ENCODE results near the gene TRAF1. TPM values are rescaled to one million over a fixed set of nuclear protein-coding genes. Genes with fewer than 3 reads are reported as not detected.

TRAF1 gene
- total RNA-seq, 1 experiment from 2014 or later = 1.7 TPM

DNA sequence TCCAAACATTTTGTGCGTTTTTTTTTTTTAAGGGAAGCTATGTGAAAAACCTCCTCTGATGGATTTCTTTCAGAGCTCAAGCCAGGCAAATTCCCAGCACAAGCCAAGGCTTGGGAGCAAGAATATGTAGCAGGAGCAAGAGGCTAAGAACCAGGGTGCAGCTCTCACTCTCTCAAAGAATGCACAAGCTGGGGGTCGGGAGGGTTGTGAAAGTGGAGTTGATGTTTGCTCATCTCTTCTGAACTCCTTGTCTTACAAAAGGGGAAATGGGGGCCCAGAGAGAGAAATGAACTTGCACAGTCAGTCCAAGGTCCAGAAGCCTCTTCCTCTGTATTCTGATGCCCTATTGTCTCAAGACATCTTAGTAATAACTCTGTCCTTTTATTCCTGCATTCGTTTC, 7.7 kb upstream of the TRAF1 start:
- TF ChIP-seq, protein P1, sequence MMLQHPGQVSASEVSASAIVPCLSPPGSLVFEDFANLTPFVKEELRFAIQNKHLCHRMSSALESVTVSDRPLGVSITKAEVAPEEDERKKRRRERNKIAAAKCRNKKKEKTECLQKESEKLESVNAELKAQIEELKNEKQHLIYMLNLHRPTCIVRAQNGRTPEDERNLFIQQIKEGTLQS (IDR thresholded peaks at IDR 0.05) = no peak
- TF ChIP-seq ZNF274 (IDR thresholded peaks at IDR 0.05; ENCODE audit: low read depth, low read length) (no peak), ELF1 (IDR thresholded peaks at IDR 0.05; ENCODE audit: borderline replicate concordance, low read depth) (no peak), RAD21 (IDR thresholded peaks at IDR 0.05; ENCODE audit: low read depth) (no peak)
- TF ChIP-seq, protein P2, sequence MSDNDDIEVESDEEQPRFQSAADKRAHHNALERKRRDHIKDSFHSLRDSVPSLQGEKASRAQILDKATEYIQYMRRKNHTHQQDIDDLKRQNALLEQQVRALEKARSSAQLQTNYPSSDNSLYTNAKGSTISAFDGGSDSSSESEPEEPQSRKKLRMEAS (IDR thresholded peaks at IDR 0.05) = no peak
- DNase-seq (ENCODE audit: low read depth, low spot score) = no peak
- Histone ChIP-seq H3K27me3 (ENCODE audit: insufficient read depth, low read length) (no peaks in the 10 kb centered on the region), H3K4me1 (ENCODE audit: control insufficient read depth in 1 of 2, insufficient read depth in 2 of 2, low read length in 2 of 2) (peaks cover 18 to 29% of the 10 kb centered on the region in 2 experiments), H3K9me3 (ENCODE audit: control insufficient read depth in 1 of 2, insufficient read depth in 1 of 2, low read depth in 1 of 2, low read length in 2 of 2) (no peaks in the 10 kb centered on the region), H3K36me3 (ENCODE audit: control insufficient read depth in 1 of 2, insufficient read depth in 2 of 2, low read length in 2 of 2) (no peaks in the 10 kb centered on the region), H3K27ac (ENCODE audit: low read depth, low read length) (no peak overlapping the region), H2AFZ (ENCODE audit: low read depth, low read length, poor library complexity, severe bottlenecking) (no peak overlapping the region), H3K79me2 (ENCODE audit: insufficient read depth, low read length) (no peaks in the 10 kb centered on the region), H3K4me2 (ENCODE audit: low read length) (no peak overlapping the region), H4K20me1 (ENCODE audit: insufficient read depth) (no peaks in the 10 kb centered on the region), H3K9me2 (ENCODE audit: insufficient read depth) (no peaks in the 10 kb centered on the region), H3K9ac (ENCODE audit: low read length) (no peak overlapping the region), H3K4me3 (replicated peaks in 1 of 2; ENCODE audit: low read depth in 1 of 2, low read length in 2 of 2) (no peak overlapping the region)
- ChIA-PET CTCF (interaction anchor here (1.0 kb wide), 1 partner anchor 47 kb away, joined by 3 read pairs; no protein-coding TSS in a partner anchor), RAD21 (ENCODE audit: low non-redundant PET in 1 of 2, low total read pairs in 2 of 2, uncharacterized antibody in 2 of 2, unreplicated experiment in 2 of 2) (interaction anchor here in 1 of 2 experiments (0.7 kb wide), 1 partner anchor 36 kb away, joined by 3 read pairs; no protein-coding TSS in a partner anchor), POLR2A (no interaction called here)
- BruUV-seq (replicated peaks) = no TSS peak
- intact Hi-C loops (cut with micrococcal nuclease) = no loop called here
- ATAC-seq = no peak

DNA sequence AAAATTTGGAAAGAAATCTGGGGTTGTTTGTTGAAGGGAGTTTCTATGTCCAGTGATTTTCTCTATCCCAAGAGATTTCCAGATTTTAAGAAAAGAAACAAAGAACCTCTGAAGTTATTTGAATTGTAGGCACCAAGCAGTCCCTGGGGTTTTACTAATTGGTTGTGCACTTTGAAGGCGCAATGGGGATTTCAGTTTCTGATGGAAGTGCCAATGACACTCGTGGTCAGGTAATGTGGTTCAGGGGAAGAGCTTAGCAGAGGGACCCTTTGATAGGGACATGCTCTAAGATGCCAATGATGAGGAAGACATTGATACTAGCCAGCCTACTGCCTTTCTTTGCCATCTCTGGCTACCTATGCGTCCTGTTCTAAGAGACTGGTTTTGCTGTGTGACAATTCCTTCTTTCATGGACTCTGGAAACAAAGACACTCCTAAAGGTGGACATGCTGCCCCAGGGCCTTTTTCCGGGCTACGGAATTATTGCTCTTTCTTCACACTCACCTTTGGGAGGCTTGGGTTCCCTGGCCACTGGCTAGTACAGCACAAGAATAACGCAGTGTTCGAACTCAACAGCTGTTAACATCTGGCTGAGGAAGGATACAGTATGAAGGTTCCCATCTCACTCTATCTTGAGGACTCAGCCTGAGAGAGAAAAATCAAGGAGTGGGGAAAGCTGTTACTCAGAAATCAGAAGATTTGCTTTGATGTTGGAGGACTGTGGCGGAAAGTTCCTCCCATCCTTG, 6.9 kb upstream of the TRAF1 start:
- intact Hi-C loops (cut with micrococcal nuclease) = no loop called here
- Histone ChIP-seq H3K79me2 (ENCODE audit: insufficient read depth, low read length) (no peaks in the 10 kb centered on the region), H3K9ac (ENCODE audit: low read length) (no peak overlapping the region), H3K4me3 (replicated peaks in 1 of 2; ENCODE audit: low read depth in 1 of 2, low read length in 2 of 2) (no peak overlapping the region), H3K27ac (ENCODE audit: low read depth, low read length) (no peak overlapping the region), H3K27me3 (ENCODE audit: insufficient read depth, low read length) (no peaks in the 10 kb centered on the region), H3K9me2 (ENCODE audit: insufficient read depth) (no peaks in the 10 kb centered on the region), H3K4me2 (ENCODE audit: low read length) (no peak overlapping the region), H4K20me1 (ENCODE audit: insufficient read depth) (no peaks in the 10 kb centered on the region), H3K4me1 (ENCODE audit: control insufficient read depth in 1 of 2, insufficient read depth in 2 of 2, low read length in 2 of 2) (peaks cover 18 to 32% of the 10 kb centered on the region in 2 experiments), H3K36me3 (ENCODE audit: control insufficient read depth in 1 of 2, insufficient read depth in 2 of 2, low read length in 2 of 2) (no peaks in the 10 kb centered on the region), H3K9me3 (ENCODE audit: control insufficient read depth in 1 of 2, insufficient read depth in 1 of 2, low read depth in 1 of 2, low read length in 2 of 2) (no peaks in the 10 kb centered on the region), H2AFZ (ENCODE audit: low read depth, low read length, poor library complexity, severe bottlenecking) (no peak overlapping the region)
- RAD21 ChIA-PET (ENCODE audit: low non-redundant PET in 1 of 2, low total read pairs in 2 of 2, uncharacterized antibody in 2 of 2, unreplicated experiment in 2 of 2) = no interaction called here
- CTCF ChIA-PET = interaction anchor here (1.0 kb wide), 1 partner anchor 48 kb away, joined by 3 read pairs; no protein-coding TSS in a partner anchor
- ATAC-seq = no peak
- no TSS peak for BruUV-seq (replicated peaks)
- DNase-seq (ENCODE audit: low read depth, low spot score) = no peak
- POLR2A ChIA-PET = no interaction called here
- TF ChIP-seq EZH2 (IDR thresholded peaks at IDR 0.05) = no peak
- no peak for TF ChIP-seq EGR1 (IDR thresholded peaks at IDR 0.05; ENCODE audit: low read depth)
- TF ChIP-seq, protein P3, sequence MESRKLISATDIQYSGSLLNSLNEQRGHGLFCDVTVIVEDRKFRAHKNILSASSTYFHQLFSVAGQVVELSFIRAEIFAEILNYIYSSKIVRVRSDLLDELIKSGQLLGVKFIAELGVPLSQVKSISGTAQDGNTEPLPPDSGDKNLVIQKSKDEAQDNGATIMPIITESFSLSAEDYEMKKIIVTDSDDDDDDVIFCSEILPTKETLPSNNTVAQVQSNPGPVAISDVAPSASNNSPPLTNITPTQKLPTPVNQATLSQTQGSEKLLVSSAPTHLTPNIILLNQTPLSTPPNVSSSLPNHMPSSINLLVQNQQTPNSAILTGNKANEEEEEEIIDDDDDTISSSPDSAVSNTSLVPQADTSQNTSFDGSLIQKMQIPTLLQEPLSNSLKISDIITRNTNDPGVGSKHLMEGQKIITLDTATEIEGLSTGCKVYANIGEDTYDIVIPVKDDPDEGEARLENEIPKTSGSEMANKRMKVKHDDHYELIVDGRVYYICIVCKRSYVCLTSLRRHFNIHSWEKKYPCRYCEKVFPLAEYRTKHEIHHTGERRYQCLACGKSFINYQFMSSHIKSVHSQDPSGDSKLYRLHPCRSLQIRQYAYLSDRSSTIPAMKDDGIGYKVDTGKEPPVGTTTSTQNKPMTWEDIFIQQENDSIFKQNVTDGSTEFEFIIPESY (IDR thresholded peaks at IDR 0.05; ENCODE audit: extremely low read depth, insufficient replicate concordance, low read length) = no peak
- TF ChIP-seq, protein P2 (IDR thresholded peaks at IDR 0.05) = no peak
- no peak for TF ChIP-seq RAD21 (IDR thresholded peaks at IDR 0.05; ENCODE audit: low read depth)
- no peak for TF ChIP-seq CBX3 (IDR thresholded peaks at IDR 0.05; ENCODE audit: low read depth)
- no peak for TF ChIP-seq POLR2AphosphoS5 (IDR thresholded peaks at IDR 0.05; ENCODE audit: low read depth, low read length)
- TF ChIP-seq POLR2A (IDR thresholded peaks at IDR 0.05; ENCODE audit: borderline replicate concordance, extremely low read depth, insufficient read depth, insufficient read length) = no peak
- no peak for TF ChIP-seq TCF7L2 (IDR thresholded peaks at IDR 0.05; ENCODE audit: borderline replicate concordance, extremely low read depth, insufficient read depth, insufficient read length)
- no peak for TF ChIP-seq CEBPB (IDR thresholded peaks at IDR 0.05; ENCODE audit: low read depth)
- TF ChIP-seq SP1 (IDR thresholded peaks at IDR 0.05; ENCODE audit: low read depth) = no peak
- no peak for TF ChIP-seq ZFX (IDR thresholded peaks at IDR 0.05)
- TF ChIP-seq FOSL1 (IDR thresholded peaks at IDR 0.05; ENCODE audit: low read depth) = no peak
- TF ChIP-seq, protein P1 (IDR thresholded peaks at IDR 0.05) = no peak
